Upper lobe of left lung (tissue), 6 donors: ENCODE measurements around the gene OGFRL1. TPM values are rescaled to one million over a fixed set of nuclear protein-coding genes. Genes with fewer than 3 reads are reported as not detected.

ENCODE experiments used
- ATAC-seq, 2 donors: fragments of 200-7000 bp; cut with Tn5 transposase; one replicate each; pipeline ENCODE4 v1.9.1; 2022; ENCODE audit warnings: mild to moderate bottlenecking in 2 of 2, moderate library complexity in 2 of 2; ENCODE audit not compliant: low FRiP score in 2 of 2
- DNase-seq, 2 donors: peaks; one replicate each; pipeline ENCODE4 v3.0.0-alpha.2; 2019 to 2020
- H3K27ac ChIP-seq, 4 donors: fragments of 200-600 bp; sonication (generic); one replicate each; pipeline ENCODE4 v1.5.1; 2016 to 2019
- H3K27me3 ChIP-seq, 4 donors: fragments of 200-600 bp; sonication (generic); one replicate each; pipeline ENCODE4 v1.5.1; 2017 to 2019
- H3K36me3 ChIP-seq, 4 donors: fragments of 200-600 bp; sonication (generic); one replicate each; pipeline ENCODE4 v1.5.1; 2016 to 2019
- H3K4me1 ChIP-seq, 4 donors: fragments of 200-600 bp; sonication (generic); one replicate each; pipeline ENCODE4 v1.5.1; 2018 to 2019
- H3K4me3 ChIP-seq, 4 donors: fragments of 200-600 bp; sonication (generic); one replicate each; pipeline ENCODE4 v1.5.1; 2017 to 2019; ENCODE audit warnings: mild to moderate bottlenecking in 2 of 4, moderate library complexity in 1 of 4
- H3K9me3 ChIP-seq, 4 donors: fragments of 200-600 bp; sonication (generic); one replicate each; pipeline ENCODE4 v1.5.1; 2018 to 2019
- EP300 ChIP-seq, 4 donors: sonication (generic); formaldehyde crosslinking; IDR thresholded peaks; one replicate each; pipeline ENCODE4 v1.5.1; 2017; ENCODE audit warnings: antibody characterized with exemption in 4 of 4, control low read depth in 2 of 4
- POLR2A ChIP-seq, 4 donors: fragments of 450-650 bp; IDR thresholded peaks; one replicate each; pipeline ENCODE4 v1.5.1; 2016 to 2017; ENCODE audit warnings: antibody characterized with exemption in 4 of 4, mild to moderate bottlenecking in 2 of 4
- POLR2AphosphoS5 ChIP-seq, 2 donors: sonication (generic); formaldehyde crosslinking; IDR thresholded peaks; one replicate each; pipeline ENCODE4 v1.5.1; 2017; ENCODE audit warnings: antibody characterized with exemption in 2 of 2
- WGBS, 2 donors: methylation state at CpG; one replicate each; pipeline ENCODE4 v1.1.5; 2017 to 2018; 5-methylcytosine and 5-hydroxymethylcytosine counted together
- total RNA-seq, 6 donors: library from RNA; depleted of rRNA in 4 of 6; stranded (reverse); fragments of >200 nt in 4 of 6; gene quantifications; one replicate each; pipeline versions ENCODE4 v1.1.0 to v1.2.1, GENCODE V29; 2016 to 2021
- TF ChIP-seq, protein P1 (sequence below), 6 experiments: fragments of 450-650 bp in 4 of 6; fragments of 200-600 bp in 2 of 6; sonication (generic) in 2 of 6; IDR thresholded peaks; one replicate each; pipeline ENCODE4 v1.5.1; 2016 to 2019; ENCODE audit warnings: antibody characterized with exemption in 6 of 6
- donor health status: DM: no; HTN: no; CAD: no; lungs with moderate emphysema.
- donor health status: DM: no; HTN: yes; CAD: no; lungs with severe emphysema.

OGFRL1 gene
- total RNA-seq, 6 donors from 2014 or later, result 11.5 to 36.1 (median 22.0) TPM

- peaks cover 5 to 18% (median 10%) of the 10 kb centered on the region in 4 donors for H3K4me1 ChIP-seq
- H3K27me3 ChIP-seq, result no peaks in the 10 kb centered on the region
- TF ChIP-seq EP300 (IDR thresholded peaks at IDR 0.05), result no peak
- TF ChIP-seq, protein P1, sequence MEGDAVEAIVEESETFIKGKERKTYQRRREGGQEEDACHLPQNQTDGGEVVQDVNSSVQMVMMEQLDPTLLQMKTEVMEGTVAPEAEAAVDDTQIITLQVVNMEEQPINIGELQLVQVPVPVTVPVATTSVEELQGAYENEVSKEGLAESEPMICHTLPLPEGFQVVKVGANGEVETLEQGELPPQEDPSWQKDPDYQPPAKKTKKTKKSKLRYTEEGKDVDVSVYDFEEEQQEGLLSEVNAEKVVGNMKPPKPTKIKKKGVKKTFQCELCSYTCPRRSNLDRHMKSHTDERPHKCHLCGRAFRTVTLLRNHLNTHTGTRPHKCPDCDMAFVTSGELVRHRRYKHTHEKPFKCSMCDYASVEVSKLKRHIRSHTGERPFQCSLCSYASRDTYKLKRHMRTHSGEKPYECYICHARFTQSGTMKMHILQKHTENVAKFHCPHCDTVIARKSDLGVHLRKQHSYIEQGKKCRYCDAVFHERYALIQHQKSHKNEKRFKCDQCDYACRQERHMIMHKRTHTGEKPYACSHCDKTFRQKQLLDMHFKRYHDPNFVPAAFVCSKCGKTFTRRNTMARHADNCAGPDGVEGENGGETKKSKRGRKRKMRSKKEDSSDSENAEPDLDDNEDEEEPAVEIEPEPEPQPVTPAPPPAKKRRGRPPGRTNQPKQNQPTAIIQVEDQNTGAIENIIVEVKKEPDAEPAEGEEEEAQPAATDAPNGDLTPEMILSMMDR (IDR thresholded peaks at IDR 0.05), result no peak
- TF ChIP-seq POLR2AphosphoS5 (IDR thresholded peaks at IDR 0.05), result no peak
- no peak for TF ChIP-seq POLR2A (IDR thresholded peaks at IDR 0.05)
- DNase-seq (no peak), ATAC-seq (peak in 1 of 2 donors; percentile 51)
- H3K4me3 ChIP-seq, result no peak overlapping the region
- WGBS, 2 donors, result 62 to 77% methylated on average over 5 of the region's 5 CpGs
- H3K9me3 ChIP-seq, result no peaks in the 10 kb centered on the region
- H3K27ac ChIP-seq, result peak overlapping the region in 1 of 4 donors; percentile 49
- peaks cover 0 to 2% (median 0%) of the 10 kb centered on the region in 4 donors for H3K36me3 ChIP-seq
Measured at GRCh38 chr6:71324194-71324785, 35.7 kb downstream of the OGFRL1 start.

DNA sequence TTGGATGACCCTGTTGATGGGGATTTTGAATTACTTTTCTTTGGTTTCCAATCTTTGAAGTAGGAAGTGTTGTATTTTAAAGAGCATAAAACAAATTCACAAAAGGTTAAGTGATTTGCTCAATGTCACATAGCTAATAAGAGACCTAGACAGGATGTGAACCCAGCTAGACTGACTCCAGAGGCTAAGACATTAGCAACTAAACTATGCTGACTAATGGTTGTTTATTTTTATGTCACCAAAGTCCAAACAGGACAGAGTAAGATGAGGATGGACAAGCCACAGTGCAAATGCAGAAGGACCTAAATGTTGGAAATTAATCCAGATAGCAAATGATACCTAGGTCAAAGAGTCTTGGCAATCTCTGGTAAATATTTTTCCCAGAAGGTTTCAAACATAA lies 38.0 kb downstream of the OGFRL1 start:
- no peak for DNase-seq
- no peak for TF ChIP-seq EP300 (IDR thresholded peaks at IDR 0.05)
- TF ChIP-seq, protein P1 (IDR thresholded peaks at IDR 0.05), result no peak
- H3K4me3 ChIP-seq, result no peak overlapping the region
- no peak overlapping the region for H3K27ac ChIP-seq
- H3K9me3 ChIP-seq, result no peaks in the 10 kb centered on the region
- H3K27me3 ChIP-seq, result no peaks in the 10 kb centered on the region
- ATAC-seq, result no peak
- peaks cover 2 to 11% (median 7%) of the 10 kb centered on the region in 4 donors for H3K4me1 ChIP-seq
- H3K36me3 ChIP-seq, result peaks cover 0 to 7% (median 0%) of the 10 kb centered on the region in 4 donors

DNA sequence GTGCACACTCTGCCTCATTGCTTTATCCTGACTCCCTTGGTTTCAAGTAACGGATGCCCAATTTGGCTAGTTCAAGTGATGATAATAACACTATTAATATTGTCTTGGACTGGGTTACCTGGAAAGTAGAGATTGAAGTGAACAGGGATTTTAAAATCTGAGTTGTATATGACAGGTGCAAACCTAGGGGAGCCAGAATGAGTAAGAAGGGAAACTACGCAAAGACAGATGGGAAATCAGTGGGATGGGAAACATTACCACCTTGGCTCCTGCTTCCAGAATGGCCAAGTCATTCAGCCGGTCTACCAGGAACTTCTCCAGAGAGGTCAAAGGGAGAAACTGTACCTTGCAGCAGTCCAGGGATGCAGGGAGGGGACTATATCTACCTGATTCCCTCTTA lies 41.9 kb downstream of the OGFRL1 start:
- no peak for DNase-seq
- Histone ChIP-seq H3K4me3 (no peak overlapping the region), H3K27ac (no peak overlapping the region), H3K27me3 (no peaks in the 10 kb centered on the region), H3K4me1 (peaks cover 2 to 20% (median 15%) of the 10 kb centered on the region in 4 donors), H3K9me3 (no peaks in the 10 kb centered on the region), H3K36me3 (peaks cover 0 to 7% (median 0%) of the 10 kb centered on the region in 4 donors)
- TF ChIP-seq POLR2AphosphoS5 (IDR thresholded peaks at IDR 0.05) (no peak), POLR2A (IDR thresholded peaks at IDR 0.05) (no peak), EP300 (IDR thresholded peaks at IDR 0.05) (no peak)
- TF ChIP-seq, protein P1 (IDR thresholded peaks at IDR 0.05), result no peak
- ATAC-seq, result no peak
- 93 to 98% methylated on average over 3 of the region's 3 CpGs for WGBS, 2 donors

GRCh38 chr6:71332012-71332411 lies 43.4 kb downstream of the OGFRL1 start:
- H3K4me1 ChIP-seq, result peaks cover 2 to 22% (median 17%) of the 10 kb centered on the region in 4 donors
- WGBS, 2 donors, result 69 to 71% methylated on average over 2 of the region's 2 CpGs
- H3K36me3 ChIP-seq, result peaks cover 0 to 7% (median 0%) of the 10 kb centered on the region in 4 donors
- H3K4me3 ChIP-seq, result no peak overlapping the region
- no peak overlapping the region for H3K27ac ChIP-seq
- H3K9me3 ChIP-seq, result no peaks in the 10 kb centered on the region
- DNase-seq (no peak), ATAC-seq (no peak)
- TF ChIP-seq EP300 (IDR thresholded peaks at IDR 0.05) (no peak), POLR2A (IDR thresholded peaks at IDR 0.05) (no peak), POLR2AphosphoS5 (IDR thresholded peaks at IDR 0.05) (no peak)
- TF ChIP-seq, protein P1 (IDR thresholded peaks at IDR 0.05), result no peak
- no peaks in the 10 kb centered on the region for H3K27me3 ChIP-seq

DNA sequence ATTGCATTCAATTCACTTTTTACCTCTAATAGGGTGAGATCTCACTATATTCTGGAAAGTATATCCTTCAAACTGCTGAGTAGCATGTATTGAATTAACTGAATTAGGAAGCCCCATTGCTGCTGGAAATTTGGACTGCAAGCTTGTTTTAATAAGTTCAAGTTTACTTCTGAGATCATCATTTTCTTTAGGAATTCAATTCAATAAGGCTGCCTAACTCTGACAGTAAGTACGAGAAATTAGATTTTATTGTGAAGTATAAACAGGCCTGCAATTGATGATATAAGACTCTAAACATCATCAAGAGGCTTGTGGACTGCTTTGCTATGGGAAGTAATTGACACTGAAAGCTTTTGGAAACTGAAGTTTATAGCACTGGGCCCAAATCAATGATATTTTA lies 44.4 kb downstream of the OGFRL1 start:
- TF ChIP-seq POLR2AphosphoS5 (IDR thresholded peaks at IDR 0.05), result no peak
- TF ChIP-seq POLR2A (IDR thresholded peaks at IDR 0.05), result no peak
- TF ChIP-seq, protein P1 (IDR thresholded peaks at IDR 0.05), result no peak
- no peak for TF ChIP-seq EP300 (IDR thresholded peaks at IDR 0.05)
- Histone ChIP-seq H3K9me3 (no peaks in the 10 kb centered on the region), H3K27me3 (no peaks in the 10 kb centered on the region), H3K4me1 (peaks cover 2 to 20% (median 12%) of the 10 kb centered on the region in 4 donors), H3K36me3 (peaks cover 0 to 7% (median 0%) of the 10 kb centered on the region in 4 donors), H3K4me3 (no peak overlapping the region), H3K27ac (peak overlapping the region in 1 of 4 donors; percentile 4)
- WGBS, 2 donors, result 86 to 100% methylated on average over 1 of the region's 1 CpG
- DNase-seq (no peak), ATAC-seq (no peak)
